Loucy (cell line): ENCODE data around the gene TSHZ2.

Experiments
- EZH2phosphoT487 ChIP-seq: fragments of 200-600 bp; IDR thresholded peaks from 2 replicates; pipeline ENCODE4 v1.6.1; 2018; ENCODE audit warnings: antibody characterized with exemption, mild to moderate bottlenecking, moderate library complexity, borderline replicate concordance
- TF ChIP-seq, protein P1 (sequence below): fragments of 200-600 bp; sonication (generic); conservative IDR thresholded peaks from 2 replicates; pipeline ENCODE4 v1.5.1; 2014; ENCODE audit warnings: mild to moderate bottlenecking, antibody characterized with exemption, low read length

- TF ChIP-seq, protein P1, sequence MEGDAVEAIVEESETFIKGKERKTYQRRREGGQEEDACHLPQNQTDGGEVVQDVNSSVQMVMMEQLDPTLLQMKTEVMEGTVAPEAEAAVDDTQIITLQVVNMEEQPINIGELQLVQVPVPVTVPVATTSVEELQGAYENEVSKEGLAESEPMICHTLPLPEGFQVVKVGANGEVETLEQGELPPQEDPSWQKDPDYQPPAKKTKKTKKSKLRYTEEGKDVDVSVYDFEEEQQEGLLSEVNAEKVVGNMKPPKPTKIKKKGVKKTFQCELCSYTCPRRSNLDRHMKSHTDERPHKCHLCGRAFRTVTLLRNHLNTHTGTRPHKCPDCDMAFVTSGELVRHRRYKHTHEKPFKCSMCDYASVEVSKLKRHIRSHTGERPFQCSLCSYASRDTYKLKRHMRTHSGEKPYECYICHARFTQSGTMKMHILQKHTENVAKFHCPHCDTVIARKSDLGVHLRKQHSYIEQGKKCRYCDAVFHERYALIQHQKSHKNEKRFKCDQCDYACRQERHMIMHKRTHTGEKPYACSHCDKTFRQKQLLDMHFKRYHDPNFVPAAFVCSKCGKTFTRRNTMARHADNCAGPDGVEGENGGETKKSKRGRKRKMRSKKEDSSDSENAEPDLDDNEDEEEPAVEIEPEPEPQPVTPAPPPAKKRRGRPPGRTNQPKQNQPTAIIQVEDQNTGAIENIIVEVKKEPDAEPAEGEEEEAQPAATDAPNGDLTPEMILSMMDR = no peak
- no peak for TF ChIP-seq EZH2phosphoT487
Observed at GRCh38 chr20:53328961-53329360, 356.8 kb downstream of the TSHZ2 start.
